Endothelial cell of umbilical vein (primary cell): Measurements from ENCODE around the gene DBF4B. TPM values are rescaled to one million over a fixed set of nuclear protein-coding genes. Genes with fewer than 3 reads are reported as not detected.

Source experiments
- BruUV-seq: library from RNA; stranded (reverse); fragments of 400-500 nt; replicated peaks from 2 replicates; lab custom pipeline; 2021; lab: Mats Ljungman, UMichigan
- CTCF ChIA-PET: fragments of 300-600, 350-600 bp; sonication (Branson Sonifier 250); formaldehyde crosslinking; loops from one replicate; lab custom pipeline; 2021; ENCODE audit warnings: antibody characterized with exemption, inconsistent platforms; lab: Charles Lee
- POLR2A ChIA-PET: fragments of 300-600, 350-600 bp; sonication (Branson Sonifier 250); formaldehyde crosslinking; loops from one replicate; lab custom pipeline; 2021; ENCODE audit warnings: antibody characterized with exemption, inconsistent platforms; lab: Charles Lee
- DNase-seq: peaks from one replicate; pipeline ENCODE4 v3.0.0-alpha.2; 2011; ENCODE audit warnings: low read depth, low spot score
- FAIRE-seq: peaks from 2 replicates; lab custom pipeline; 2011; peaks lifted over from hg19 to GRCh38; lab: Jason Lieb, UNC
- H2AFZ ChIP-seq: 2 replicates; pipeline ENCODE4 v1.6.0; 2012; ENCODE audit warnings: low read depth, low read length, control low read depth, inconsistent platforms
- H3K27ac ChIP-seq: 2 replicates; pipeline ENCODE4 v1.5.1; 2011; ENCODE audit warnings: low read depth, mild to moderate bottlenecking, control low read depth, low read length, moderate library complexity; ENCODE audit not compliant: insufficient read depth
- H3K27me3 ChIP-seq, 2 experiments: 2 replicates each; pipeline versions ENCODE4 v1.6.0 to v1.6.1; 2011; ENCODE audit warnings: low read length in 2 of 2, mixed read lengths in 1 of 2; ENCODE audit not compliant: control insufficient read depth in 2 of 2, insufficient read depth in 2 of 2
- H3K36me3 ChIP-seq, 2 experiments: 2 replicates in 1 of 2; 3 replicates in 1 of 2; pipeline ENCODE4 v1.5.1; 2011; ENCODE audit warnings: low read length in 2 of 2, mild to moderate bottlenecking in 1 of 2, moderate library complexity in 1 of 2; ENCODE audit not compliant: control insufficient read depth in 2 of 2, insufficient read depth in 2 of 2; ENCODE audit errors: extremely low read depth in 1 of 2
- H3K4me1 ChIP-seq: 3 replicates; pipeline ENCODE4 v1.5.1; 2011; ENCODE audit warnings: mild to moderate bottlenecking, low read length; ENCODE audit not compliant: control insufficient read depth, insufficient read depth; ENCODE audit errors: extremely low read depth
- H3K4me2 ChIP-seq: 2 replicates; pipeline ENCODE4 v1.6.1; 2011; ENCODE audit warnings: low read length, control low read depth, mixed read lengths; ENCODE audit not compliant: insufficient read depth
- H3K4me3 ChIP-seq, 3 experiments: fragments of 200-600 bp in 1 of 3; sonication (generic), shearing (Covaris generic) in 1 of 3; replicated peaks in 1 of 3; 2 replicates each; pipeline ENCODE4 v1.5.1; 2011 to 2016; ENCODE audit warnings: control low read depth in 3 of 3, low read length in 3 of 3, mild to moderate bottlenecking in 2 of 3, inconsistent platforms in 1 of 3, low read depth in 1 of 3, moderate library complexity in 1 of 3; ENCODE audit not compliant: insufficient read depth in 1 of 3
- H3K79me2 ChIP-seq: 2 replicates; pipeline ENCODE4 v1.6.0; 2012; ENCODE audit warnings: low read length, inconsistent platforms; ENCODE audit not compliant: control insufficient read depth, insufficient read depth
- H3K9ac ChIP-seq: replicated peaks from 2 replicates; pipeline ENCODE3; 2011; ENCODE audit warnings: low read length, control low read depth; ENCODE audit not compliant: insufficient read depth; ENCODE audit errors: extremely low read depth
- H3K9me1 ChIP-seq: replicated peaks from 3 replicates; pipeline ENCODE4 v1.6.0; 2011; ENCODE audit warnings: mild to moderate bottlenecking, low read length; ENCODE audit not compliant: control insufficient read depth, insufficient read depth; ENCODE audit errors: extremely low read depth
- H3K9me3 ChIP-seq: replicated peaks from 2 replicates; pipeline ENCODE4 v1.5.1; 2012; ENCODE audit warnings: low read length, inconsistent platforms; ENCODE audit not compliant: control insufficient read depth, insufficient read depth
- H4K20me1 ChIP-seq: replicated peaks from 2 replicates; pipeline ENCODE3; 2011; ENCODE audit warnings: mild to moderate bottlenecking, low read length; ENCODE audit not compliant: control insufficient read depth, insufficient read depth; ENCODE audit errors: extremely low read depth
- EZH2 ChIP-seq: IDR thresholded peaks from 2 replicates; pipeline ENCODE4 v1.6.1; 2012; ENCODE audit warnings: borderline replicate concordance, low read depth, mild to moderate bottlenecking, moderate library complexity, low read length, inconsistent platforms; ENCODE audit not compliant: severe bottlenecking
- FOS ChIP-seq: IDR thresholded peaks from 2 replicates; pipeline ENCODE4 v1.6.1; 2011; ENCODE audit warnings: mild to moderate bottlenecking, low read length, moderate library complexity, borderline replicate concordance; ENCODE audit not compliant: insufficient read depth
- GATA2 ChIP-seq: IDR thresholded peaks from 2 replicates; pipeline ENCODE4 v1.7.0; 2011; ENCODE audit warnings: low read depth, mild to moderate bottlenecking, moderate library complexity, mixed read lengths, low read length; ENCODE audit not compliant: insufficient read length, insufficient read depth
- JUN ChIP-seq: IDR thresholded peaks from 2 replicates; pipeline ENCODE4 v1.6.1; 2011; ENCODE audit warnings: borderline replicate concordance, low read depth; ENCODE audit not compliant: insufficient read length, insufficient read depth
- MYC ChIP-seq: IDR thresholded peaks from one replicate; pipeline ENCODE4 v1.6.1; 2011; ENCODE audit warnings: mild to moderate bottlenecking, low read depth, low read length
- POLR2A ChIP-seq: IDR thresholded peaks from 2 replicates; pipeline ENCODE4 v1.6.1; 2012; ENCODE audit warnings: low read depth, mild to moderate bottlenecking, control low read depth, low read length
- POLR2AphosphoS5 ChIP-seq: IDR thresholded peaks from 2 replicates; pipeline ENCODE4 v1.6.1; 2012; ENCODE audit warnings: low read depth, mild to moderate bottlenecking, control low read depth, low read length, moderate library complexity; ENCODE audit not compliant: insufficient read depth
- dilution Hi-C: fragments of 300-500 bp; cut with MboI; formaldehyde crosslinking; loops from one replicate; pipeline ENCODE4 v1.15.0; 2019; ENCODE audit warnings: low sequenced_read_pairs; ENCODE audit not compliant: extremely low pct_ligation_motif_present
- intact Hi-C: fragments of 100-400 bp; cut with micrococcal nuclease; formaldehyde crosslinking; loops from one replicate; pipeline ENCODE4 v1.10.0; 2022
- polyA plus RNA-seq, 4 experiments: library from polyadenylated mRNA; depleted of rRNA in 3 of 4; stranded (reverse) in 3 of 4; unstranded in 1 of 4; fragments of >200 nt; gene quantifications; 2 replicates each; pipeline versions ENCODE4 v1.2.1 to v1.2.3, GENCODE V29; 2011 to 2012; ENCODE audit warnings: missing spikeins in 1 of 4
- total RNA-seq: library from RNA; stranded (reverse); gene quantifications from 2 replicates; pipeline ENCODE4 v1.2.3, GENCODE V29; 2021
- TF ChIP-seq, protein P1 (sequence below): IDR thresholded peaks from 2 replicates; pipeline ENCODE4 v1.6.1; 2011; ENCODE audit not compliant: insufficient read depth, insufficient read length
- TF ChIP-seq, protein P2 (sequence below), 2 donors: IDR thresholded peaks; 1 replicate in 1 of 2; 2 replicates in 1 of 2; pipeline ENCODE4 v1.5.1; 2011; ENCODE audit warnings: low read length in 2 of 2, mild to moderate bottlenecking in 2 of 2, moderate library complexity in 2 of 2, control low read depth in 1 of 2, inconsistent platforms in 1 of 2, low read depth in 1 of 2; ENCODE audit not compliant: insufficient read depth in 1 of 2; ENCODE audit errors: extremely low read depth in 1 of 2

Gene DBF4B
- total and polyA plus RNA-seq, 2 donors (not counting 3 experiments of a cell fraction or from before 2014, with no cell fraction given): 12.5 to 26.2 TPM

DNA sequence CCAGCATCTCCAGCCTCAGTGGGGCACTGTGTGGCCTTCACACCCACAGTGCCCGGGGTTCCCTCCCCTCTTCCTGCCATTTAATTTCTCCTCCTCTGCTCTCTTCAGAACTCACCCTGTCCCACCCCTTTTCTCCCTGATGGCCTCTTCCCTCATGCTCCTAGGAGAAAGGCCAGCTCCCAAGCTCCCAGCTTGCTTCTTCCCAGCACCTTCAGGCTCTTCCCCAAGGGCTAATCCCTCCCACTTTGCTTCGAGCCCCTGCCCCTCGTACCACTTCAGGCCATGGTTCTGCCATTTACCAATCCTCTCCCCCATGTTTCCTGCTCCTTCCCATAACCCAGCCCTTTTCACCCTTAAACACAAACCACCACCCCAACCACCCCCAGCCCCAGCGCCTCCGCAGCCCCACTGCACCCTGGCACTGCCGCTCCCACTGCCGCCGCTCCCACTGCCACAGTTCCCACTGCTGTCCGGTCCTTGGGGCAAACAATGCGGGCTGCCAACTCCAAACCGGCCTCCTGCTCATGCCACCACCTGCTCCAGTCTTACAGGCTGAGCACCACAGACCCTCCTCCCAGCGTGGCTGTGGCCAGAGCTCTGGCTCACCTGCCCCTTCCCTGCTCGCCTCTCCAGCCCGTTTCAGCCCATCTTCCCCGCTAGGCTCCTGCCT is 78.9 kb downstream of the DBF4B start:
- no peaks in the 10 kb centered on the region for H4K20me1 ChIP-seq
- no peaks in the 10 kb centered on the region for H3K9me3 ChIP-seq
- no peaks in the 10 kb centered on the region for H3K4me1 ChIP-seq
- dilution Hi-C loops: no loop called here
- H3K36me3 ChIP-seq: no peaks in the 10 kb centered on the region
- no peak overlapping the region for H2AFZ ChIP-seq
- ChIA-PET POLR2A (no interaction called here), CTCF (interaction anchor here (1.5 kb wide), 1 partner anchor 44 kb away, joined by 3 read pairs; no protein-coding TSS in a partner anchor)
- FAIRE-seq (no peak), DNase-seq (no peak)
- no peak overlapping the region for H3K27ac ChIP-seq
- H3K27me3 ChIP-seq: no peaks in the 10 kb centered on the region
- H3K4me2 ChIP-seq: no peak overlapping the region
- H3K9me1 ChIP-seq: no peaks in the 10 kb centered on the region
- no peak overlapping the region for H3K4me3 ChIP-seq
- H3K79me2 ChIP-seq: no peaks in the 10 kb centered on the region
- no TSS peak for BruUV-seq
- TF ChIP-seq POLR2AphosphoS5 (no peak), JUN (no peak), EZH2 (no peak)
- TF ChIP-seq, protein P1, sequence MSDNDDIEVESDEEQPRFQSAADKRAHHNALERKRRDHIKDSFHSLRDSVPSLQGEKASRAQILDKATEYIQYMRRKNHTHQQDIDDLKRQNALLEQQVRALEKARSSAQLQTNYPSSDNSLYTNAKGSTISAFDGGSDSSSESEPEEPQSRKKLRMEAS: no peak
- intact Hi-C loops: no loop called here
- H3K9ac ChIP-seq: no peak overlapping the region

DNA sequence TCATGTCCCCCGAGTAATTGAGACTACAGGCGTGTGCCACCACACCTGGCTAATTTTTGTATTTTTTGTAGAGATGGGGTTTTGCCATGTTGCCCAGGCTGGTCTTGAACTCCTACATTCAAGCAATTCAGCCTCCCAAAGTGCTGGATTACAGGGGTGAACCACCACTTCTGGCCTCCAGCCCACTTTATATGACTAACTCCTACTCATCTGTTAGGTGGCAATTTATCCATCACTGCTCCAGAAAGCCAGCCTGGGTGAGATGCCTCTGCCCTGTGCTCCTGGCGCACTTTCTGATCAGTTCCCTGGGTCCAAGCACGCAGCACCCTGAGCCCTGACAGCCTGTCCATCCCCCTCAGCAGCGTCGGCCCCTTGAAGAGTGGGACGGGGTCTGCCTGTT is 79.7 kb downstream of the DBF4B start:
- H3K4me1 ChIP-seq: no peaks in the 10 kb centered on the region
- POLR2A ChIA-PET: no interaction called here
- dilution Hi-C loops: no loop called here
- H4K20me1 ChIP-seq: no peaks in the 10 kb centered on the region
- no peaks in the 10 kb centered on the region for H3K9me1 ChIP-seq
- DNase-seq: no peak
- CTCF ChIA-PET: no interaction called here
- no TSS peak for BruUV-seq
- H3K4me2 ChIP-seq: no peak overlapping the region
- no peak overlapping the region for H3K9ac ChIP-seq
- no peaks in the 10 kb centered on the region for H3K9me3 ChIP-seq
- intact Hi-C loops: no loop called here
- H3K27me3 ChIP-seq: no peaks in the 10 kb centered on the region
- FAIRE-seq: no peak
- no peaks in the 10 kb centered on the region for H3K36me3 ChIP-seq
- H3K79me2 ChIP-seq: no peaks in the 10 kb centered on the region
- no peak overlapping the region for H3K4me3 ChIP-seq
- no peak for TF ChIP-seq MYC
- TF ChIP-seq EZH2: no peak
- TF ChIP-seq, protein P1: no peak
- no peak for TF ChIP-seq GATA2
- TF ChIP-seq JUN: no peak
- no peak for TF ChIP-seq FOS
- TF ChIP-seq, protein P2, sequence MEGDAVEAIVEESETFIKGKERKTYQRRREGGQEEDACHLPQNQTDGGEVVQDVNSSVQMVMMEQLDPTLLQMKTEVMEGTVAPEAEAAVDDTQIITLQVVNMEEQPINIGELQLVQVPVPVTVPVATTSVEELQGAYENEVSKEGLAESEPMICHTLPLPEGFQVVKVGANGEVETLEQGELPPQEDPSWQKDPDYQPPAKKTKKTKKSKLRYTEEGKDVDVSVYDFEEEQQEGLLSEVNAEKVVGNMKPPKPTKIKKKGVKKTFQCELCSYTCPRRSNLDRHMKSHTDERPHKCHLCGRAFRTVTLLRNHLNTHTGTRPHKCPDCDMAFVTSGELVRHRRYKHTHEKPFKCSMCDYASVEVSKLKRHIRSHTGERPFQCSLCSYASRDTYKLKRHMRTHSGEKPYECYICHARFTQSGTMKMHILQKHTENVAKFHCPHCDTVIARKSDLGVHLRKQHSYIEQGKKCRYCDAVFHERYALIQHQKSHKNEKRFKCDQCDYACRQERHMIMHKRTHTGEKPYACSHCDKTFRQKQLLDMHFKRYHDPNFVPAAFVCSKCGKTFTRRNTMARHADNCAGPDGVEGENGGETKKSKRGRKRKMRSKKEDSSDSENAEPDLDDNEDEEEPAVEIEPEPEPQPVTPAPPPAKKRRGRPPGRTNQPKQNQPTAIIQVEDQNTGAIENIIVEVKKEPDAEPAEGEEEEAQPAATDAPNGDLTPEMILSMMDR (IDR thresholded peaks at IDR 0.05; ENCODE audit: extremely low read depth in 1 of 2, insufficient read depth in 1 of 2, low read depth in 1 of 2, low read length in 2 of 2): no peak
- TF ChIP-seq POLR2AphosphoS5: no peak
- TF ChIP-seq POLR2A: no peak
- no peak overlapping the region for H3K27ac ChIP-seq
- no peak overlapping the region for H2AFZ ChIP-seq
